Eye (tissue), 1 donor: ENCODE results near the gene KRT82.

ENCODE experiments used
- DNase-seq: peaks from one replicate; pipeline ENCODE4 v3.0.0-alpha.2; 2015

The KRT82 gene

DNA sequence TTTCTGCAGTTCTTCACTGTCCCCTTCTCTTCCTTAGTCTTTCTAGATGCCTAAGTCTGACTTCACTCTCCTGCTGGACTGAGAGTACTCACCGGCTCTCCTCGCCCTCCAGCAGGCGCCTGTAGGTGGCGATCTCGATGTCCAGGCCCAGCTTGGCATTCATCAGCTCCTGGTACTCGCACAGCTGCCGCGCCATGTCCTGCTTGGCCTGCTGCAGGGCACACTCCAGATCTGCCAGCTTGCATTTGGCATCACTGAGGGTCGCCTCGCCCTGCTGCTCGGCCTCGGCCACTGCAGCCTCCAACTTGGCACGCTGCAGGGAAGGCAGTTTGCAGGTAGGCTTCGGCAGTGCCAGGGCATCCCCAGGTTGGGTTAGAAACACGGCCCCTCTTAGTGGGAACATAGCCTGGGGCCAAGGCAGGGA lies 25.9 kb downstream of the KRT82 start:
- peak; percentile 43 for DNase-seq

GRCh38 chr12:52379536-52379935 lies 26.6 kb downstream of the KRT82 start:
- DNase-seq: no peak

- DNase-seq: no peak
Measured at GRCh38 chr12:52378091-52378490, 28.0 kb downstream of the KRT82 start.

GRCh38 chr12:52377266-52377665 lies 28.9 kb downstream of the KRT82 start:
- no peak for DNase-seq

DNA sequence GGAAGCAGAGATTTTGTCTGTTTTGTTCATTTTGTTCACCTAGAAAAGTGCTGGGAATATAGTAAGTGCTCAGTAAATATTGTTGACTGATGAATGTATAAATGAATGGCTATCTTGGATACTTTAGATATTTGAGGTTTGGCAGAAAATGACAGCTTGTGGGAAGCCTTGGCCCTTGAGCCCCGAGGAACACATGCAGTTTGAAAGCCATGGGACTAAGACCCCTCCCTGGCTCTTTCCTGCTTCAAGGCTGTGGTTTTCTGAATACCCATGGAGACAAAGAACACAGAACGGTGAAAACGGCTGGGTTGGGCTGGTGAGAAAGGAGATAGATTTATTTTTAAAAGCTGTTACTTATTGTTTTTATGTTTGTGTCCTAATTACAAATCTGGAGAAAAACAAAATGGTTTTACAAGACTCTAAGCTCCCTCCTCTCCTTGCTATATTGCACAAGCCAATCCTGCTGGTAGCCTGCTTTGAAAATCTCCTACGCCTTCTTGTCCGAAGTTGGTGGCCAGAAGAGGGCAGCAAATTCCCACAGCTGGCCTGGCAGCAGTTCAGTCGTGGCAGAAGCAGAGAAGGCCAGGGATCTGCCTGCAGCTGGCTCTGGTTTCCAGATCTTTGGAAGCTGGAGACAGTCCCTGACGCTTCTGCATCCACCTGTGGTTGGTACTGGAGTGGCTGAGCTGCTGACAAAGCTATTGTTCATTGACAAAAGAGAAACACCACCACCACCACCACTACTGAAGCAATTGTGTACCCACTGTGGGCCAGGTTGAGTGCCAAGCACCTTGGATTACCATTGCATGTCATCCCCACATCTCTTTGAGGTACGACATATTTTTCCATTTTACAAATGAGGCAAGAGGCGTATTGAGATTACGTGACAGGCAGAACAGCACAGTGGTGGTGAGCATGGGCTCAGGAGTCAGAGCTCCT lies 33.6 kb downstream of the KRT82 start:
- peak; percentile 91 for DNase-seq

DNA sequence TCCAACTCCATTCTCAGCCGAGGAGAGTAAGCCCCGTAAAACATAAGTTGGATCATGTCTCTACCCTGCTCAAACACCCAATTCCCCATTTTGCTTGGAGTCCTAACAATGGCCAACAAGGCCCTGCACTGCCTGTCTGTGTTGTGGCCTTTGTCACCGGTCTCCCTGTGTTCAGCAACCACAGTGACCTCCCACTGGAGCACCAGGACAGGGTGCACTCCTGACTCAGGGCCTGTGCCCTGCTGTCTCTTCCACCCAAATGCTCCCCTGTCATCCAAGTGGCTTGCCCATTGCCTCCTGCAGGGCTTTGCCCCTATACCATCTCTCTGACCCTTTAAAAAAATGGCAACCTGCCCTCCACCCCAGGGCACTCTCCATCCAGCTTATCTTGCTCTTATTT lies 34.4 kb downstream of the KRT82 start:
- DNase-seq: no peak

GRCh38 chr12:52370926-52371608 lies 35.1 kb downstream of the KRT82 start:
- DNase-seq: peak; percentile 69

GRCh38 chr12:52369809-52370208 lies 36.3 kb downstream of the KRT82 start:
- no peak for DNase-seq

DNA sequence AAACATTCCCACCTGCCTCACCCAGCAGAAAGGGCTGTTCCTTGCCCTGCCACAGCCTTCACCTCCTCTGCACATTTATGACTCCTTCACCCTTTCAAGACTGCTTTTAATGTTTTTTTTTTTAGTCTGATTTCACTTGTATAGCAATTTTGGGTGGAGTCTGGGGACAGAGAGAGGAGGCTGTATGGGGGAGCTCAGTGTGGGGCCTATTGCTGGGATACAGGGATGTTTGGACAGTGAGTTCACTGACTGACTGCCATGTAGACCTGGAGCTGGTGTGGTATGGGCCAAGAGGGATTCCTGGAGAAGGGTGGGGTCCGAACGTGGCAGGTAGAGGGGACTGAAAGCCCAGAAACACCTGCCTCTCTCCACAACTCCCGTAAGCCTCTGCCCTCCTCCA lies 36.9 kb downstream of the KRT82 start:
- DNase-seq: no peak

DNA sequence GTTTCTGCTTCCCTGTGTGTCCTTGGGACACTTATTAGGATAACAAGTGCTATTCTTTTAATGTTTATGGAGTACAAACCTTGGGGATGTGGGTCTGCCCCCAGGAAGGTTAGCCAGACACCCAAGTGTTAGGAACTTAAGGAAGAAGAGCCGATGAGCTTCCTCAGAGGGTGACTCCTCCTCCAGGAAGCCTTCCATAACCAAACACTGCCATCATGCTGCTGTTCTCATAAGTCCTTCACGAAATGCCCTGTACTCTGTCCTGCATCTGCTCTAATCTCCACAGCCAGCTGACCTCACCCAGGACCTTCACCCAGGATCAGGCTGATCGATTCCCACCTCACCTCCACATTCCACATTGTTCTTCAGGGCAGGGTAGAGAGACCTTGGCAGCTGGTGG lies 37.6 kb downstream of the KRT82 start:
- DNase-seq: no peak

GRCh38 chr12:52367876-52368275 lies 38.3 kb downstream of the KRT82 start:
- no peak for DNase-seq

DNA sequence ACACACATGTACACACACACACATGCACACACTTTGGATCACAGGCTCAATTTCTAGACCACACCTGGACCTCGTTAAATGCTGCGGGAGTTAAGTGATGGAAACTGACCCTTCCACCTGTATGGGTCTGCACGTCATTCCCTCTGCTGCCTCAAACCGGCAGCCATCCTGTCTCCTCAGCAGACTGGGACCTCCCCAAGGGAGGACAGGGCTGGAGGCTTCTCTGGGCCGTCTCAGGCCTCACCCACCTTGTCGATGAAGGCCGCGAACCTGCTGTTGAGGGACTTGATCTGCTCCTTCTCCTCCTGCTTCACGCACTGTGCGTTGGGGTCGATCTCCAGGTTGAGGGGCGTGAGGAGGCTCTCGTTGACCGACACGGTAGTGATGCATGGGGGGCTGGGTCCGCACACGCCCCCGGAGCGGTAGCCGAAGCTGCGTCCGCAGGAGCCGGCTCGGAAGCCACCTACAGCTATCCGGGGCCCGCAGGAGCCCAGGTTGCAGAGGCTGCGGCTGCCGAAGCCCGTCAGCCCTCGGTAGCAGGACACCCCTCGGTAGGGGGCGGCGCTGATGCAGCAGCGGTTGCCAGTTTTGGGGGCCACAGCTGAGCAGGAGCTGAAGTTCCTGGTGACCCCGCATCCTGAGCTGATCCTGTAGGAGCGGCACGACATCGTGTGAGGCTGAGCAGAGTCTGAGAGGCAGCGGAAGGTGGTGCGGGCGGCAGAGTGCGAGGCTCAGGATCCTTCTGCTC lies 39.2 kb downstream of the KRT82 start, which contains the start of gene KRT85:
KRT85 (minus strand) TSS at position 744 of the 748 bp plus-strand sequence; CDS start at position 668, 76 bp downstream.
- DNase-seq: no peak

- no peak for DNase-seq
Measured at GRCh38 chr12:52364901-52365489, 41.1 kb downstream of the KRT82 start.

DNA sequence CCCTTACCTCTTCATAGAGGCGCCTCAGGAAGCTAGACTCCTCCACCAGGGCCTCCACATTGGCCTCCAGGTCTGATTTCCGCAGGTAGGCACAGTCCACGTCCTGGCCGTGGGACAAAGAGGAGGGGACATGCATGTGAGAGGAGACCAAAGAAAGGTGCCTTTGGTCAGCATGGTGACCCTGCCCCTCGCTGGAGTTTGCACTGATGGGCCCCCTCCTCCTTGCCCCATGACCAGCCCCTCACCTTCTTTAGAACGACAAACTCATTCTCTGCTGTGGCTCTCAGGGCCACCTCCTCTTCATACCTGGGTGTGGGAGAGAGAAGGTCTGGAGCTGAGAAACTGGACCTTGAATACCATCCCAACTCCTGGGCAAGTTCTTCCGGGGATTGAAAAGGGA lies 42.1 kb downstream of the KRT82 start:
- DNase-seq: no peak

DNA sequence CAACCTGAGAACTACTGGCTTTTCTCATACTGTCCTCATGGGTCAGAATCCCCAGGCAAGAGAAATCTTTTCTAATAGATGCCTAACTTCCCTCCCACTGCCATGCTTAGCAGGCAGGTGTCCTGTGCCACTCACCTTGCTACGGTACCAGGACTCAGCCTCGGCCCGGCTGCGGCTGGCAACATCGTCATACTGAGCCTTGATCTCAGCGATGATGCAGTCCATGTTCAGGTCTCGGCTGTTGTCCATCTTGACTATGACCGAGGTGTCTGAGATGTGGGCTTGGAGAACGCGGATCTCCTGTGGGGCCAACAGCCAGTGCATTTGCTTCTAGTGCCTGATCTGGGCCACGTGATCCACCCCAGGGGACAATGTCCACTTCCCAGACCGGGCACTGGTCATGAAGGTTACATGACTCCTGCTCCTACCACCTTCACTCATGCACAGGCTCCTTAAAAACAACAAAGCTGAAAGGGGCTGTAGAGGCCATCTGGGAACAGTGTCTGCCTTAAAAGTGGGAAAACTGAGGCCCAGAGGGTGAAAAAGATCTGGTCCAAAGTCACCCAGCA lies 42.9 kb downstream of the KRT82 start:
- no peak for DNase-seq

- no peak for DNase-seq
Measured at GRCh38 chr12:52362118-52362726, 43.9 kb downstream of the KRT82 start.

DNA sequence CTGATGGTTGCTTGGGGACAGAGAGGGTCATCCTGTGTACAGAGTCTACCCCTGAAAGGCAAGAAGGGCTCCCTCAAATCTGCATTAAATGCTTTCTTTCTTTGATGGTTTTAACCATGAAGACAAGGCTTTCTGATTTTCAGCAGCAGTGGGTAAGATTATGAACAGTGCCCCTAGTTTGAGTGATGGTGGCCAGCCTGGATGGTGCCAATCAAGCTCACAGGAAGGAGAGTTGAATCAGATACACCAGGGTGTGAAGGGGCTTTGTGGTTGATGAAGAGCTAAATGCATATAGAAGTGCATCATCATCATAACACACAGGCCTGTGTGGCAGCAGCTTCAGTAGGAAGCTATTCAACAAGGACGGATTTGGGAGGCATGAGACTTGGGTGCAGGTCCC lies 44.6 kb downstream of the KRT82 start:
- no peak for DNase-seq

DNA sequence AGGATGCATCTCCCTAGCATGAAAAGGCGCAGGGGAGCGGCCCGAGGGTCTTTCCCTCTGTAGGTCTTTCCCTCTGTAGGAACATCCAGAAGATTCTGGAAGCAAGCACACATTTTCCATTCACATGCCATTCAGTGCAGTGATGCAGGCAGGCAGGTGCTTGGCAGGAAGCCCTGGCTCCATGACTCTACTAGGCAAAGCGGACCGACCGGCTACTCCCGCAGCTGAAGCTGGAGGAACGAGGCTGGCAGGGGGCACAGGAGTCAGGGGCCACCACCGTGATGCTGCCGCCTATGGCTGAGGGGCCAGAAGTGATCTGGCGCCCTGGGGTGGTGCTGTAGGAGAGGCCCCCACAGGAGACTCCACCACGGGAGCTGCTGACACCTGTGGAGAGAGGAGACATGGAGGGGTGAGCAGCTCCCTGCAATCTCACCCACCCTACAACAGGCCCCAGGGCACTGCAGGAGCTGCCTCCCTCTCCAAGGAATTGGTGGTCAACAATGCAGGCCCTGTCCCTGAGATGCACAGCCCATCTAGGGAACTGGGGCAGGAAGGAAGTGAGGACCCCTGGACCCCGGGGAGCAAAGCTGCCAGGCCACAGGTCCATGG lies 45.4 kb downstream of the KRT82 start:
- DNase-seq: no peak

- DNase-seq: no peak
Measured at GRCh38 chr12:52360106-52360662, 46.0 kb downstream of the KRT82 start.

GRCh38 chr12:52359621-52360061 lies 46.5 kb downstream of the KRT82 start:
- DNase-seq: no peak
